NCI-H2107 treated with DMSO at 0.1 percent for 48 hours (cell line): ENCODE results near the gene FREM1.
A peak's percentile ranks its signal among the peaks of the same experiment; 100 is the strongest.

Experiments
- DNase-seq: peaks from one replicate; lab custom pipeline; 2025; ENCODE audit not compliant: unreplicated experiment; lab: John Stamatoyannopoulos, UW

FREM1 gene

GRCh38 chr9:14909601-14909960, 647 bp downstream of the FREM1 start:
- no peak for DNase-seq

GRCh38 chr9:14909181-14909580, 1.0 kb downstream of the FREM1 start:
- no peak for DNase-seq

GRCh38 chr9:14908295-14909180, 1.7 kb downstream of the FREM1 start:
- peak; percentile 36 for DNase-seq

GRCh38 chr9:14907696-14908095, 2.5 kb downstream of the FREM1 start:
- DNase-seq = no peak

- peak; percentile 46 for DNase-seq
Observed at GRCh38 chr9:14907360-14907685, 2.9 kb downstream of the FREM1 start.

- no peak for DNase-seq
Observed at GRCh38 chr9:14906644-14907359, 3.4 kb downstream of the FREM1 start.

- DNase-seq = no peak
Observed at GRCh38 chr9:14906000-14906399, 4.2 kb downstream of the FREM1 start.

- no peak for DNase-seq
Observed at GRCh38 chr9:14903040-14903439, 7.2 kb downstream of the FREM1 start.

- DNase-seq = no peak
Observed at GRCh38 chr9:14902561-14902960, 7.7 kb downstream of the FREM1 start.

- DNase-seq = no peak
Observed at GRCh38 chr9:14899815-14900193, 10.4 kb downstream of the FREM1 start.

- DNase-seq = no peak
Observed at GRCh38 chr9:14899042-14899814, 11.0 kb downstream of the FREM1 start.

- DNase-seq = no peak
Observed at GRCh38 chr9:14895806-14896205, 14.4 kb downstream of the FREM1 start.

- DNase-seq = no peak
Observed at GRCh38 chr9:14893280-14893679, 16.9 kb downstream of the FREM1 start.

- no peak for DNase-seq
Observed at GRCh38 chr9:14891332-14891731, 18.9 kb downstream of the FREM1 start.

- no peak for DNase-seq
Observed at GRCh38 chr9:14889451-14889850, 20.8 kb downstream of the FREM1 start.

GRCh38 chr9:14888875-14889274, 21.4 kb downstream of the FREM1 start:
- no peak for DNase-seq

- no peak for DNase-seq
Observed at GRCh38 chr9:14888272-14888671, 22.0 kb downstream of the FREM1 start.

- DNase-seq = no peak
Observed at GRCh38 chr9:14887149-14887548, 23.1 kb downstream of the FREM1 start.

- no peak for DNase-seq
Observed at GRCh38 chr9:14883310-14883944, 26.8 kb downstream of the FREM1 start.

- no peak for DNase-seq
Observed at GRCh38 chr9:14882090-14882489, 28.1 kb downstream of the FREM1 start.

- no peak for DNase-seq
Observed at GRCh38 chr9:14881006-14881405, 29.2 kb downstream of the FREM1 start.
